Mammary epithelial cell (primary cell): ENCODE measurements around the gene GLE1.

ENCODE experiments used
- EZH2 ChIP-seq: IDR thresholded peaks from 2 replicates; pipeline ENCODE4 v1.6.1; 2012; ENCODE audit warnings: low read length, inconsistent platforms, borderline replicate concordance
- TF ChIP-seq, protein P1 (sequence below), 2 donors: IDR thresholded peaks in 1 of 2; conservative IDR thresholded peaks in 1 of 2; 2 replicates each; pipeline ENCODE4 v1.5.1; 2011 to 2012; ENCODE audit warnings: inconsistent platforms in 2 of 2, low read length in 2 of 2, mild to moderate bottlenecking in 2 of 2, control low read depth in 1 of 2, low read depth in 1 of 2; ENCODE audit not compliant: insufficient read depth in 1 of 2; ENCODE audit errors: extremely low read depth in 1 of 2

GRCh38 chr9:128558431-128559310, 54.2 kb downstream of the GLE1 start:
- TF ChIP-seq, protein P1, sequence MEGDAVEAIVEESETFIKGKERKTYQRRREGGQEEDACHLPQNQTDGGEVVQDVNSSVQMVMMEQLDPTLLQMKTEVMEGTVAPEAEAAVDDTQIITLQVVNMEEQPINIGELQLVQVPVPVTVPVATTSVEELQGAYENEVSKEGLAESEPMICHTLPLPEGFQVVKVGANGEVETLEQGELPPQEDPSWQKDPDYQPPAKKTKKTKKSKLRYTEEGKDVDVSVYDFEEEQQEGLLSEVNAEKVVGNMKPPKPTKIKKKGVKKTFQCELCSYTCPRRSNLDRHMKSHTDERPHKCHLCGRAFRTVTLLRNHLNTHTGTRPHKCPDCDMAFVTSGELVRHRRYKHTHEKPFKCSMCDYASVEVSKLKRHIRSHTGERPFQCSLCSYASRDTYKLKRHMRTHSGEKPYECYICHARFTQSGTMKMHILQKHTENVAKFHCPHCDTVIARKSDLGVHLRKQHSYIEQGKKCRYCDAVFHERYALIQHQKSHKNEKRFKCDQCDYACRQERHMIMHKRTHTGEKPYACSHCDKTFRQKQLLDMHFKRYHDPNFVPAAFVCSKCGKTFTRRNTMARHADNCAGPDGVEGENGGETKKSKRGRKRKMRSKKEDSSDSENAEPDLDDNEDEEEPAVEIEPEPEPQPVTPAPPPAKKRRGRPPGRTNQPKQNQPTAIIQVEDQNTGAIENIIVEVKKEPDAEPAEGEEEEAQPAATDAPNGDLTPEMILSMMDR (conservative IDR thresholded peaks at IDR 0.05 in 1 of 2, IDR thresholded peaks at IDR 0.05 in 1 of 2; ENCODE audit: extremely low read depth in 1 of 2, insufficient read depth in 1 of 2, low read depth in 1 of 2, low read length in 2 of 2): no peak
- TF ChIP-seq EZH2: no peak
